GM19035 (cell line): ENCODE results near the gene RNPEP.
"Not testable (repeated sequence)": the region's sequence is repeated elsewhere in the genome, so short reads cannot be mapped to it uniquely, and the experiment has no call there.

ENCODE experiments used
- ATAC-seq: cut with Tn5 transposase; IDR thresholded peaks from one replicate; pipeline ENCODE4 v1.9.1; 2021; ENCODE audit not compliant: unreplicated experiment

The RNPEP gene

DNA sequence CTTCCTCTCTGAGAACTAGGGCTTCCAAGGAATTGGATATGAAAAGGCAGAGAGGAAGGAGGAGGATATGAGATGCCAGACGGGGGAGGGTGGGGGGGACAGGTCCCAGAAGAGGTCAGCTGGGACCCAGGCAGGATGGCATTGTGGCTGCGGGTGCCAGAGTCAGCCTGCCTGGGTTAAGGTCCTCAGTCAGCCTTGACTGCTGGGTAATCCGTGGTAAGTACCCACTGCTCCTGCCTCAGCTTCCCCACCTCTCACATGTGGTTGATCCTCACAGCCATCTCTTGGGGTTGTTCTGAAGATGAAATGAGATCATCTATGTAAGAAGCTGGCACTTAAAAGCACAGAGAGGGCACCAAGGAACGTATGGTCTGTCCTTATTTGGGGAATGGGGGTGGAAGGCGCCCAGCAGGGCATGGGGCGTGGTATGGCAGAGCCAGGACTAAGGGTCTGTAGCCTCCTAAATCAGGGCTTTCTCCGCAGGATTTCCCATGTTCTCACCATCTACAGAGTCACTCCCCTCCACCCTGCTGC, 51.8 kb downstream of the RNPEP start:
- no peak for ATAC-seq

DNA sequence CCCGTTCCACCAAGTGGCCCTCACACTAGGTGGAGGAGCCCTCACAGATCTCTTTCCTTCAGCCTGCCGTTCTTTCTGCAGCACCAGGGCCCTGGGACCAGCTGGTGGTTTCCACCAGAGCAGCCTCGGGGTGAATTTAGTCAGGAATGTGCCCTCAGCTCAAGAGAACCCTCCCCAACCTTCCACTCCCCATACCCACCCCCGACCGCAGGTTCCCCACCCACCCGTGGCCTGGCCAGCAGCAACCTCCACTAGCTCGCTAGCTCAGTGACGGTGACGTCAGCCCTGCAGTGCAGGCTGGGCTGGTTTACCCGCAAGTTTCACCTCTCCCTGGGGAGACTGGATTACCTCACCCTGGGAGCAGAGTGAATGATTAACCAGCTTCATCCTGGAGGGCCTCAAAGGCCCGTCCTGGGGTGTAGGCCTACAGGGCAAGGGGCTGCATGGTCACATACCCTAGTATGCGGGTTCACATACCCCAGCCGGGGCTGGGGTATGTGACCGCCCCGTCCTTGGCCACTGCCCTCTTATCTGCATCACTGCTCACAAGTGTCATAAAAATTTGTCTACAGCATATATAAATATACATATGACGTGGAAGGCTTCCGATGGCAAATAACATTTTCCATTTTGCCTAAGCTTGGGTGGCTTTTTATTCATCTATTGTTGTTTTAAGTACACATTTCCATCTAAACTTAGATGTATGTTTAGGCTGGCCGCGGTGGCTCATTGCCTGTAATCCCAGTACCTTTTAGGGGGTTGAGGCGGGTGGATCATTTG, 52.4 kb downstream of the RNPEP start:
- no peak for ATAC-seq

DNA sequence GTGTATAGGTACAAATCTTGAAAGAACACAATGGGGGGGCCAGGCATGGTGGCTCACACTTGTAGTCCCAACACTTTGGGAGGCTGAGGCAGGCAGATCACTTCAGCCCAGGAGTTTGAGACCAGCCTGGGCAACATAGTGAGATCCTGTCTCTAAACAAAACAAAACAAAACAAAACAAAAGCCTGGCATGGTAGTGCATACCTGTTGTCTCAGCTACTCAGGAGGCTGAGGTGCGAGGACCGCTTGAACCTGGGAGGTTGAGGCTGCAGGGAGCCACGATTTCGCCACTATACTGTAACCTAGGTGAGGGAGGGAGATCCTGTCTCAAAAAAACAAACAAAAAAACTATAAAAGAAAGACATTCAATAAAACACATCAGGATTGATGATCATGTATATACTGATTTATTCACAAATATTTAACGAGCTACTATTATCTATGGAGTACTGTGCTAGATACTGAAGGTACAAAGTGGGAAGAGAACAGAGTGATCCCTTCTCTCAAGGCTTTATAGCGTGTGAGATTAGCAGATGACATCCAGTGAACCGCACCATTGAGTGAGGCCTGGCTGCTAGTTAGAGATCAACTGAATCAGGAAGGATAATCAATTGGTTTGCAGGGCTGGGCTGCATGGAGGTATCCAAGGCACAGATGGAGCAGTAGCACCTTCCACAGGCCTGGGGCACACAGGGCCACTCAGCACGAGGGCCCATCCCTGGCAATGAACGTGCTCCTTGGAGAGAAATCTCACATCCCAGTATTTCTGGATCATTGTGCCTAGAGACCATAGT, 54.3 kb downstream of the RNPEP start:
- no peak for ATAC-seq

DNA sequence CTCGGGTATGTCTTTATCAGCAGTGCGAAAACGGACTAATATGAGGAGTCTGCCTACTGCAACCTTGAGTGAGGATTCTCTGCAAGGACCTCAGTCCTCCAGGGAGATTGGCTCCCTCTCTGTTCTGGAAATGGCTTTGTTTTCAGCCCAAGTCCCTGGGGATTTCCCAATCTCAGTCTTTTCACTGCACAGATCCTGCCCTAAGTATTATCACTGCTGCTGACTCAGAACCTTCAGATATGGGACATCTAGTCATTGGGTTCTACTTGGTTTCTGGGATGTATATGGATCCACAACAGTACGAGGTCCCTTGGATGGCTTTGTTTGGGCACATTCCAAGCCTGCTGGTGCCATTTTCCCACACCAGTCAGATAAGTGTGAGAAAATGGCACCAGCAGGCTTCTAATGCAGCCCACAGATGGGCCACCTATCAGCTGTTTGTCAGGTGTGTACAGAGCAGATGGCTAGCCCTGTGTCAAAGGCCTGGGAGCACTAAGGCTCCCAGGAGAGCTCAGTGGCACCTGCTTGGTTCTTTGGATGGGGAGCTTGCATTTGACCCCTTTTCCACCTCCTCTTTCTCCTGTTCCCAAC, 55.4 kb downstream of the RNPEP start:
- ATAC-seq = no peak

DNA sequence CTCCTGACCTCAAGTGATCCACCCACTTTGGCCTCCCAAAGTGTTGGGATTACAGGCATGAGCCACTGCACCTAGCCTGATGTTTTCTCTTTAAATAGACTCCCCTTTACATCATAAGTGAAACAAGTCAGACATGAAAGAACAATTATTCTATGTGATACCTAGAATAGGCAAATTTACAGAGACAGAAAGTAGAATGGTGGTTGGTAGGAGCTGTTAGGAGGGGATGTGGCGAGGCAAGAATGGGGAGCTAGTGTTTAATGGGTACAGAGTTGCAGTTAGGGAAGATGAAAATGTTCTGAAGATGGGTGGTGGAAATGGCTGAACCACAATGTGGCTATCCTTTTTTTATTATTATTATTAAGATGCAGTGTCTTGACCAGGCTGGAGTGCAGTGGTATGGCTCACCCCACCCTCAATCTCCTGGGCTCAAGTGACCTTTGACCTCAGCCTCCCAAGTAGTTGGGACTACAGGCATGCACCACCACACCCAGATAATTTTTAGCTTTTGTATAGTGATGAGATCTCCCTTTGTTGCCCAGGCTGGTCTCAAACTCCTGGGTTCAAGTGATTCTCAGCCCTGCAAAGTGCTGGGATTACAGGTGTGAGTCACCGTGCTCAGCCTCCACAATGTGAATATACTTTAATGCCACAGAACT, 56.4 kb downstream of the RNPEP start:
- ATAC-seq = no peak

DNA sequence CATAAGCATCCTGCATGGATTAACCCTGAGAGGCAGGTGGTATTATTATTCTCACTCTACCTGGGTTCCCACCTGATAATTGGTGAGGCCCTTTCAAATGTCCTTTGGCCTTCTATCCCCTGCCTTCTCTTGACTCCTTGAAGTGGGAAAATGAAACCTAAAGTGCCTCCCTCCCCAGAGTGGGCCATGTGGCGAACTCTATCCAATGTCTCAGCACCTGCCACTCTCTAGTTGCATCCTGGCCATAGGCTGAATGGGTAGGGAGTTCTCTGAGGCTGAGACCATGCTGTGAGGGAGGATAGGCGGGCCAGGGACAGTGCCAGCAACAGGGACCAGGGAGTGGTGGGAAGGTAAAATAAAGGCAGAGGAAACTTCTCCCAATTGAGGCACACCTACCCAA, 63.3 kb downstream of the RNPEP start:
- no peak for ATAC-seq

DNA sequence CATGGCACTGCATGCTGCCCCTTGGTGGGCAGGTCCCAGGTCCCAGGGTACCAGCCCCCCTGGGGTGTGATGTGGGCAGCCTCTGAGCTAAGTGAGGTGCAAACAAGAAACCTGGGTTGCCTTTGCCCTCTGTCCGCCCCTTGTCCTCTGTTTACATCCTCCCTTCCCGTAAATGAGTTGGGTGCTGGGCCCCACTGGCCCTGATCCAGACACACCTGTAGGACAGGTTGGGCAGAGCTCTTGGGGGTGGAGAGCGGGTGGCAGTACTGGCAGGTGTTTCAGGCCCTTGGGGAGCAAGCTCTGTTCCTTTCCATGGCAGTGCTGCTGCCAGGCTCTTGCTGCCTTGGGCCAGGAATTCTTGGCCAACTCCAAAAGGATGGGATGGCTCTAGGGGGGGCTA, 63.8 kb downstream of the RNPEP start:
- no peak for ATAC-seq

DNA sequence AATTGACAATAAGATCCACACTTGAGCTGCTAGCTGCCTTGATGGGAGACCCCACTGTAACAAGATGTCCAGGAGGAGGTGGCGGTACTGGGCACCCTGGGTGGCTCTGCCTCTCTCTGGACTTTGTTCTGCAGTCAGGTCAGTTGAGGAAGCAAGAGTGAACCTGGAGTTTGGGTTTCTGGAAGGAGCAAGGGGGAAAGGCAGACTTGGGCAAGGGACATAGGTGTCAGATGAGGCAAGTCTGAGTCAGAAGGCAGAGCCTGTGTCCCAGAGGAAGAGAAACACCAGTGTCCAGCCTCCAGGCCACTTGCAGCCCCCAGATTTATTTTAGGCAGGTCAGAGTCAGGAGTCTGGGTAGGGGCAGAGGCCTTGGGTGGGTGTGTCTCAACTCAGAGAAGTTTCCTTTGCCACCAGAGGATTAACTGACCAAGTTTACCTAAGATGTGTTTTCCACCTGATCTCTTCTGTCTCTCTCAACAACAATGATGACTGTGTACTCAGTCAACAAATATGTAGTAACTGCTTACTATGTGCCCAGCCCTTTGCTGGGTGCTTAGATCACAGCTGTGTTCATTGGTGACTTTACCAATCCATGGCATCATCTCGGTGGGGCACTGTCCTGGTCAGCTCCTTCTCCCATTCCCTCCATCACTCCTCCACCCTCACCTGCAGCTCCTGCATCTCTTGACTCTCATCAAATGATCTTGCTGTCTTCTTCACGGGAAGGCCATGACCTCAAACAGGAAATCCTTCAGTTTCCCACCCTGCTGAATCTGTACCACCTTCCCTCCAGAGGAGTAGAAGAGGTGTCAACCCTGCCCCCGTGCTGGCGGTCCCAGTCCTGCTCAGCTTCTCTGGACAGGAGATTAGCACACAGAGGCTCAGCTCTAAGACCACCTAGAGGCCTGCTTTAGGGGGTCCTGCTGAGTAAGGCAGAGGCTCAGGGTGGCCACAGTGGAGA, 64.6 kb downstream of the RNPEP start:
- no peak for ATAC-seq

DNA sequence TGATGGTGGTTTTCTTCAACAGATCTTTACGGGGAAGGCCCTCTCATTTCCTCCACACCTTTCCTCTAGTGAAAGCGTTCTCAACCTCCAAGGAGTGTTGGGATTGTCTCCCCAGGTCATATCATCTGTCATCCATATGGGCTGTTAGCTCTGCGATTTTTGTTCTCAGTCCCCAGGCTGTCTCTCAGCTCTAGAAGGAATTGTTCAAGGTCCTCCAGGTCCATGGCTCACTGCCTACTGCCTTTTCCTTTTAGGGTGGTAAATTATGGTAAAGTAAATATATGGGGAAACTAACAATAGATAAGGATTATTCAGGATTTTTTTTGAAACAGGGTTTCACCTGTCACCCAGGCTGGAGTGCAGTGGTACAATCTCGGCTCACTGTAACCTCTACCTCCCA, 65.5 kb downstream of the RNPEP start:
- ATAC-seq = no peak

DNA sequence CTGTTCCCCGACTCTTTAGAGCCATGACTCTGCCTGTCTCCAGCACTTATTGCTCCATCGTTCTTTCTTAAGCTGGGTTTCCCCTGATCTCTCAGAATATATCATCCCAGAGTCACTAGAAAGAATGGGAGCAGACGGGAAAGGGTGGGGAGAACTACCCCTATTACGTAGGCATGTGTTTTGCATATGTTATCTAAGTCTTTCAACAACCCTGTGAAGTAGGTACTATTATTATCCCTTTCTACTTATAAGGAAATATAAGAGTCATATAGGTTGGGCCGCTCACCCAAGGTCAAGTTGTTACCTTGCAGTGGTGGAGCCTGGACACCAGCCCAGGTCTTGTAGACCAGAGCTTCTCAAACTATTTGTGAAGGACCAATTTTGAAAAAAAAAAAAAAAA, 66.7 kb downstream of the RNPEP start:
- no peak for ATAC-seq

DNA sequence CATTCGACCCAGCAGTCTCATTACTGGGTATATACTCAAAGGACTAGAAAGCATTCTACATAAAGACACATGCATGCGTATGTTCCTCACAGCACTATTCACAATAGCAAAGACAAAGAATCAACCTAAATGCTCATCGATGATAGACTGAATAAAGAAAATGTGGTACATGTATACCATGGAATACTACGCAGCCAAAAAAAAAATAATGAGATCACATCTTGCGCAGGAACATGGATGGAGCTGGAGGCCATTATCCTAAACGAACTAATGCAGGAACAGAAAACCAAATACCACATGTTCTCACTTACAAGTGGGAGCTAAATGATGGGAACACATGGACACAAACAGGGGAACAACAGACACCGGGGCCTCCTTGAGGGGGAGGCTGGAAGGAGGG, 71.6 kb downstream of the RNPEP start:
- ATAC-seq = no peak

DNA sequence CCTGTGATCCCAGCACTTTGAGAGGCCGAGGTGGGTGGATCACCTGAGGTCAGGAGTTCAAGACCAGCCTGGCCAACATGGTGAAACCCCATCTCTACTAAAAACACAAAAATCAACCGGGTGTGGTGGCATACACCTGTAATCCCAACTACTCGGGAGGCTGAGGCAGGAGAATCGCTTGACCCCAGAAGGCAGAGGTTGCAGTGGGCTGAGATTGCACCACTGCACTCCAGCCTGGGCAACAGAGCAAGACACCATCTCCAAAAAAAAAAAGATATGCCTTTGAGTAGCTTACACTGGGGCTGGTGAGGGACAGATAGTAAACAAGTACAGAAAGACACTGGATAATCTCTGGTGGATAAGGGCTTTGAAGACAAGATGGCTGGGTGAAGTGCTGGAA, 72.2 kb downstream of the RNPEP start:
- not testable (repeated sequence) for ATAC-seq
